SK-N-MC (cell line): ENCODE measurements around the gene LRRC8B.

Experiments used
- DNase-seq: peaks from one replicate; pipeline ENCODE4 v3.0.0-alpha.2; 2011; ENCODE audit warnings: low read depth, low spot score
- H3K27ac ChIP-seq: fragments of 200-600 bp; sonication (generic); 2 replicates; pipeline ENCODE4 v1.5.1; 2016; ENCODE audit warnings: mixed run types
- H3K36me3 ChIP-seq: fragments of 200-600 bp; sonication (generic); 2 replicates; pipeline ENCODE4 v1.6.1; 2017; ENCODE audit warnings: antibody characterized with exemption, low read length, mixed read lengths; ENCODE audit not compliant: insufficient read depth
- H3K4me3 ChIP-seq: fragments of 200-600 bp; sonication (generic); 2 replicates; pipeline ENCODE4 v1.5.1; 2016
- H3K9ac ChIP-seq: fragments of 200-600 bp; sonication (generic); 2 replicates; pipeline ENCODE4 v1.8.0; 2017; ENCODE audit warnings: mixed run types, mixed read lengths; ENCODE audit not compliant: insufficient read length
- H3K9me3 ChIP-seq: fragments of 200-600 bp; sonication (generic); 2 replicates; pipeline ENCODE4 v1.6.1; 2017; ENCODE audit warnings: low read depth, mild to moderate bottlenecking, antibody characterized with exemption, low read length, moderate library complexity, mixed read lengths
- EZH2 ChIP-seq: fragments of 200-600 bp; sonication (generic); IDR thresholded peaks from one replicate; pipeline ENCODE4 v1.6.1; 2017; ENCODE audit warnings: antibody characterized with exemption
- FOXP2 ChIP-seq: optimal IDR thresholded peaks from 2 replicates; pipeline ENCODE3; 2011; ENCODE audit warnings: mild to moderate bottlenecking, moderate library complexity; ENCODE audit not compliant: insufficient read depth; ENCODE audit errors: extremely low read length, control extremely low read depth
- POLR2AphosphoS5 ChIP-seq: IDR thresholded peaks from 2 replicates; pipeline ENCODE4 v1.6.1; 2012; ENCODE audit warnings: mild to moderate bottlenecking, low read depth, low read length, borderline replicate concordance

The LRRC8B gene

GRCh38 chr1:89565521-89565920 is 40.9 kb downstream of the LRRC8B start:
- Histone ChIP-seq H3K4me3 (no peak overlapping the region), H3K9me3 (no peaks in the 10 kb centered on the region), H3K36me3 (no peaks in the 10 kb centered on the region), H3K9ac (no peak overlapping the region), H3K27ac (no peak overlapping the region)
- DNase-seq: no peak
- TF ChIP-seq POLR2AphosphoS5 (no peak), FOXP2 (no peak), EZH2 (no peak)

- peak overlapping the region; percentile 33 for H3K4me3 ChIP-seq
- no peak overlapping the region for H3K27ac ChIP-seq
- peak overlapping the region; percentile 21 for H3K9ac ChIP-seq
- TF ChIP-seq EZH2 (no peak), POLR2AphosphoS5 (no peak), FOXP2 (no peak)
- DNase-seq: no peak
- H3K36me3 ChIP-seq: no peaks in the 10 kb centered on the region
- no peaks in the 10 kb centered on the region for H3K9me3 ChIP-seq
These were observed 42.1 kb downstream of the LRRC8B start for GRCh38 chr1:89566761-89567174.

- no peak for DNase-seq
- Histone ChIP-seq H3K9ac (no peak overlapping the region), H3K4me3 (no peak overlapping the region), H3K9me3 (no peaks in the 10 kb centered on the region), H3K36me3 (no peaks in the 10 kb centered on the region), H3K27ac (0 out of 2 replicates have a peak overlapping the region, but pooled peaks have one; percentile 0)
- TF ChIP-seq POLR2AphosphoS5 (no peak), FOXP2 (no peak), EZH2 (no peak)
These were observed 43.2 kb downstream of the LRRC8B start for GRCh38 chr1:89567797-89568196.

- no peaks in the 10 kb centered on the region for H3K36me3 ChIP-seq
- no peak overlapping the region for H3K4me3 ChIP-seq
- DNase-seq: no peak
- TF ChIP-seq POLR2AphosphoS5 (no peak), EZH2 (no peak), FOXP2 (no peak)
- no peak overlapping the region for H3K9ac ChIP-seq
- H3K27ac ChIP-seq: no peak overlapping the region
- no peaks in the 10 kb centered on the region for H3K9me3 ChIP-seq
These were observed 48.8 kb downstream of the LRRC8B start for GRCh38 chr1:89573410-89573809.

GRCh38 chr1:89574621-89575020 is 50.0 kb downstream of the LRRC8B start:
- DNase-seq: no peak
- H3K27ac ChIP-seq: no peak overlapping the region
- H3K36me3 ChIP-seq: no peaks in the 10 kb centered on the region
- no peak overlapping the region for H3K4me3 ChIP-seq
- H3K9ac ChIP-seq: no peak overlapping the region
- no peaks in the 10 kb centered on the region for H3K9me3 ChIP-seq
- TF ChIP-seq POLR2AphosphoS5 (no peak), EZH2 (no peak), FOXP2 (no peak)

- no peak overlapping the region for H3K9ac ChIP-seq
- no peaks in the 10 kb centered on the region for H3K36me3 ChIP-seq
- TF ChIP-seq POLR2AphosphoS5 (no peak), EZH2 (no peak)
- no peak overlapping the region for H3K27ac ChIP-seq
- H3K9me3 ChIP-seq: no peaks in the 10 kb centered on the region
- no peak overlapping the region for H3K4me3 ChIP-seq
- DNase-seq: no peak
These were observed 50.6 kb downstream of the LRRC8B start for GRCh38 chr1:89575207-89575606.

GRCh38 chr1:89576013-89576412 is 51.4 kb downstream of the LRRC8B start:
- Histone ChIP-seq H3K36me3 (no peaks in the 10 kb centered on the region), H3K4me3 (no peak overlapping the region), H3K9me3 (no peaks in the 10 kb centered on the region), H3K27ac (no peak overlapping the region), H3K9ac (no peak overlapping the region)
- no peak for DNase-seq
- TF ChIP-seq EZH2 (no peak), POLR2AphosphoS5 (no peak), FOXP2 (no peak)

GRCh38 chr1:89578151-89578550 is 53.5 kb downstream of the LRRC8B start:
- peak overlapping the region; percentile 49; the same call in 1 of the 2 replicates for H3K27ac ChIP-seq
- TF ChIP-seq POLR2AphosphoS5 (no peak), EZH2 (no peak), FOXP2 (no peak)
- no peak overlapping the region for H3K4me3 ChIP-seq
- peaks cover 6% of the 10 kb centered on the region; the same call in 1 of the 2 replicates for H3K36me3 ChIP-seq
- no peak for DNase-seq
- H3K9ac ChIP-seq: no peak overlapping the region
- H3K9me3 ChIP-seq: no peaks in the 10 kb centered on the region

GRCh38 chr1:89578946-89579684 is 54.5 kb downstream of the LRRC8B start:
- Histone ChIP-seq H3K9ac (no peak overlapping the region), H3K4me3 (no peak overlapping the region), H3K27ac (no peak overlapping the region), H3K36me3 (peaks cover 13% of the 10 kb centered on the region), H3K9me3 (no peaks in the 10 kb centered on the region)
- DNase-seq: no peak
- no peak for TF ChIP-seq EZH2
- no peak for TF ChIP-seq POLR2AphosphoS5
- no peak for TF ChIP-seq FOXP2
